ENCODE data around the gene SIX1.

DNA sequence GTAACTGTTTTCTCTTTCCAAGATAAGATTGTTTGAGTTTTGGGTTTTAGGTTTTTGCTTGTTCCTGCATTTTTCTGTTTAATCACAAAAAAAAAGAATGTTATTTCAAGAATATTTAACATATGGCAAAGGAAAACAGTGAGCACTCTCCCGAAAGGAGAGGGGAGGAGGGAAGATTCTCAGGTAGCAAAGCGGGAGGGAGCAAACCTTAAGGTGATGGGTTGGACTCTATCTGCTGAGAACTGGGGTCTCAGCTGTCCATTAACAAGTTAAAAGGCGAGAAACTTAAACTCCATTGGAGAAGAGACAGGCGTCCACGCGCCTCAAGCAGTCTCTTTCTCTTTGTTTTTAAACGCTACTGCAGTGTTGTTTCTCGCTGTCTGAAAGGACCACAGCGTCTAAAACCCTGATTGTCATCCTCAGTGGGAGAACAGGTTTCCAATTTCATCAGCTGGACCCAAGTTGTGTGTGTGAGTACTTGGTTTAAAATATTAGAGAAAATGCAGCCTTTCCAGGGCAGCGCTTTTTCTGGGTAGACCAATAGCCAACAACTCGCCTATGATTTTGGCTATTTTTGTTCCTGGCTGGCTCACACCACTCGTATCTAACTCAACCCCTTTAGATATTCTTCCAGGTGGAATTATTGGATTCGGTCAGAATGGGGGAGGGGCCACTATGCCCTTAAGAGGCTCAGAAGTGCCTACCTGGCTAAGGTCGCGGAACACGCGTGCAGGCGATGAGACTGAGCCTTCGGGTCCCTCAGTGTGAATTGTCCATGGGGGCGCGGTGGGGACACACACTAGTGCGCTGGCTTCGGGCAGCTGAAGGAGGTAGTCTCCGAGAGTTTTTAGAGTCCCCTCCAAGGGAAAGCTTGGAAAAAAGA, 8.2 kb downstream of the SIX1 start:
- TF ChIP-seq, protein P1, sequence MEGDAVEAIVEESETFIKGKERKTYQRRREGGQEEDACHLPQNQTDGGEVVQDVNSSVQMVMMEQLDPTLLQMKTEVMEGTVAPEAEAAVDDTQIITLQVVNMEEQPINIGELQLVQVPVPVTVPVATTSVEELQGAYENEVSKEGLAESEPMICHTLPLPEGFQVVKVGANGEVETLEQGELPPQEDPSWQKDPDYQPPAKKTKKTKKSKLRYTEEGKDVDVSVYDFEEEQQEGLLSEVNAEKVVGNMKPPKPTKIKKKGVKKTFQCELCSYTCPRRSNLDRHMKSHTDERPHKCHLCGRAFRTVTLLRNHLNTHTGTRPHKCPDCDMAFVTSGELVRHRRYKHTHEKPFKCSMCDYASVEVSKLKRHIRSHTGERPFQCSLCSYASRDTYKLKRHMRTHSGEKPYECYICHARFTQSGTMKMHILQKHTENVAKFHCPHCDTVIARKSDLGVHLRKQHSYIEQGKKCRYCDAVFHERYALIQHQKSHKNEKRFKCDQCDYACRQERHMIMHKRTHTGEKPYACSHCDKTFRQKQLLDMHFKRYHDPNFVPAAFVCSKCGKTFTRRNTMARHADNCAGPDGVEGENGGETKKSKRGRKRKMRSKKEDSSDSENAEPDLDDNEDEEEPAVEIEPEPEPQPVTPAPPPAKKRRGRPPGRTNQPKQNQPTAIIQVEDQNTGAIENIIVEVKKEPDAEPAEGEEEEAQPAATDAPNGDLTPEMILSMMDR (IDR thresholded peaks at IDR 0.05): no peak
- TF ChIP-seq POLR2AphosphoS5 (IDR thresholded peaks at IDR 0.05): no peak
